GM11168 (cell line): ENCODE results near the gene GORAB.

Experiments
- in situ Hi-C: fragments of 300-500 bp; cut with MboI; formaldehyde crosslinking; loops from one replicate; pipeline ENCODE4 v1.12.0; 2022; ENCODE audit warnings: low sequenced_read_pairs; ENCODE audit not compliant: unreplicated experiment

GORAB gene

GRCh38 chr1:170586321-170587252 lies 54.6 kb downstream of the GORAB start:
- in situ Hi-C loops: no loop called here

- in situ Hi-C loops: no loop called here
Observed at GRCh38 chr1:170587253-170587593, 55.3 kb downstream of the GORAB start.

- in situ Hi-C loops: no loop called here
Observed at GRCh38 chr1:170590921-170591705, 59.1 kb downstream of the GORAB start.

GRCh38 chr1:170592591-170593111 lies 60.7 kb downstream of the GORAB start:
- in situ Hi-C loops: no loop called here

GRCh38 chr1:170593173-170594011 lies 61.4 kb downstream of the GORAB start:
- in situ Hi-C loops: no loop called here

GRCh38 chr1:170594066-170594626 lies 62.2 kb downstream of the GORAB start:
- in situ Hi-C loops: no loop called here

GRCh38 chr1:170596701-170597100 lies 64.7 kb downstream of the GORAB start:
- in situ Hi-C loops: no loop called here

- in situ Hi-C loops: no loop called here
Observed at GRCh38 chr1:170598618-170599017, 66.7 kb downstream of the GORAB start.

GRCh38 chr1:170599033-170599432 lies 67.1 kb downstream of the GORAB start:
- in situ Hi-C loops: no loop called here

- in situ Hi-C loops: no loop called here
Observed at GRCh38 chr1:170601866-170602265, 69.9 kb downstream of the GORAB start.
